Measurements from ENCODE around the gene PCLO.

Gene PCLO

GRCh38 chr7:82818171-82818570, 344.5 kb downstream of the PCLO start:
- Histone ChIP-seq H3K27me3 (ENCODE audit: insufficient read depth, poor library complexity, severe bottlenecking) (no peaks in the 10 kb centered on the region), H3K4me1 (ENCODE audit: insufficient read depth, poor library complexity, severe bottlenecking) (no peaks in the 10 kb centered on the region), H3K9me3 (ENCODE audit: severe bottlenecking) (no peaks in the 10 kb centered on the region), H3K36me3 (ENCODE audit: low read depth) (no peaks in the 10 kb centered on the region), H3K4me3 (ENCODE audit: severe bottlenecking) (no peak overlapping the region), H3K27ac (ENCODE audit: poor library complexity, severe bottlenecking) (no peak overlapping the region)
- no peak for ATAC-seq (ENCODE audit: low read depth)
- no peak for TF ChIP-seq CTCF (IDR thresholded peaks at IDR 0.05; ENCODE audit: poor library complexity, severe bottlenecking)
- no peak for DNase-seq (ENCODE audit: low spot score)

- no peak for TF ChIP-seq CTCF (IDR thresholded peaks at IDR 0.05; ENCODE audit: poor library complexity, severe bottlenecking)
- no peaks in the 10 kb centered on the region for H3K27me3 ChIP-seq (ENCODE audit: insufficient read depth, poor library complexity, severe bottlenecking)
Observed at GRCh38 chr7:82816272-82816671, 346.4 kb downstream of the PCLO start.

GRCh38 chr7:82810558-82811259, 352.0 kb downstream of the PCLO start:
- ATAC-seq (ENCODE audit: low read depth) (peak; percentile 78), DNase-seq (ENCODE audit: low spot score) (no peak)
- Histone ChIP-seq H3K36me3 (ENCODE audit: low read depth) (no peaks in the 10 kb centered on the region), H3K9me3 (ENCODE audit: severe bottlenecking) (no peaks in the 10 kb centered on the region), H3K27ac (ENCODE audit: poor library complexity, severe bottlenecking) (no peak overlapping the region), H3K4me1 (ENCODE audit: insufficient read depth, poor library complexity, severe bottlenecking) (peaks cover 5% of the 10 kb centered on the region), H3K4me3 (ENCODE audit: severe bottlenecking) (no peak overlapping the region), H3K27me3 (ENCODE audit: insufficient read depth, poor library complexity, severe bottlenecking) (no peaks in the 10 kb centered on the region)
- TF ChIP-seq CTCF (IDR thresholded peaks at IDR 0.05; ENCODE audit: poor library complexity, severe bottlenecking): peak; percentile 89

More at GRCh38 chr7:82816272-82816671, 346.4 kb downstream of the PCLO start:
- H3K4me3 ChIP-seq (ENCODE audit: severe bottlenecking): no peak overlapping the region
- no peak for ATAC-seq (ENCODE audit: low read depth)
- no peaks in the 10 kb centered on the region for H3K9me3 ChIP-seq (ENCODE audit: severe bottlenecking)
- DNase-seq (ENCODE audit: low spot score): no peak
- no peaks in the 10 kb centered on the region for H3K36me3 ChIP-seq (ENCODE audit: low read depth)
- H3K4me1 ChIP-seq (ENCODE audit: insufficient read depth, poor library complexity, severe bottlenecking): no peaks in the 10 kb centered on the region
- no peak overlapping the region for H3K27ac ChIP-seq (ENCODE audit: poor library complexity, severe bottlenecking)

GRCh38 chr7:82808633-82809032, 354.1 kb downstream of the PCLO start:
- no peak for TF ChIP-seq CTCF (IDR thresholded peaks at IDR 0.05; ENCODE audit: poor library complexity, severe bottlenecking)
- Histone ChIP-seq H3K9me3 (ENCODE audit: severe bottlenecking) (no peaks in the 10 kb centered on the region), H3K27ac (ENCODE audit: poor library complexity, severe bottlenecking) (no peak overlapping the region), H3K4me1 (ENCODE audit: insufficient read depth, poor library complexity, severe bottlenecking) (peaks cover 15% of the 10 kb centered on the region), H3K36me3 (ENCODE audit: low read depth) (no peaks in the 10 kb centered on the region), H3K4me3 (ENCODE audit: severe bottlenecking) (no peak overlapping the region), H3K27me3 (ENCODE audit: insufficient read depth, poor library complexity, severe bottlenecking) (no peaks in the 10 kb centered on the region)
- no peak for ATAC-seq (ENCODE audit: low read depth)
- DNase-seq (ENCODE audit: low spot score): no peak

GRCh38 chr7:82805527-82805960, 357.1 kb downstream of the PCLO start:
- H3K4me1 ChIP-seq (ENCODE audit: insufficient read depth, poor library complexity, severe bottlenecking): peaks cover 18% of the 10 kb centered on the region
- DNase-seq (ENCODE audit: low spot score) (no peak), ATAC-seq (ENCODE audit: low read depth) (peak; percentile 99)
- peak overlapping the region; percentile 43 for H3K27ac ChIP-seq (ENCODE audit: poor library complexity, severe bottlenecking)
- TF ChIP-seq CTCF (IDR thresholded peaks at IDR 0.05; ENCODE audit: poor library complexity, severe bottlenecking): no peak
- H3K27me3 ChIP-seq (ENCODE audit: insufficient read depth, poor library complexity, severe bottlenecking): no peaks in the 10 kb centered on the region
- H3K36me3 ChIP-seq (ENCODE audit: low read depth): no peaks in the 10 kb centered on the region
- H3K4me3 ChIP-seq (ENCODE audit: severe bottlenecking): no peak overlapping the region
- no peaks in the 10 kb centered on the region for H3K9me3 ChIP-seq (ENCODE audit: severe bottlenecking)

Data from RWPE2 (cell line).